Measurements from ENCODE around the gene FMOD.

Gene FMOD

DNA sequence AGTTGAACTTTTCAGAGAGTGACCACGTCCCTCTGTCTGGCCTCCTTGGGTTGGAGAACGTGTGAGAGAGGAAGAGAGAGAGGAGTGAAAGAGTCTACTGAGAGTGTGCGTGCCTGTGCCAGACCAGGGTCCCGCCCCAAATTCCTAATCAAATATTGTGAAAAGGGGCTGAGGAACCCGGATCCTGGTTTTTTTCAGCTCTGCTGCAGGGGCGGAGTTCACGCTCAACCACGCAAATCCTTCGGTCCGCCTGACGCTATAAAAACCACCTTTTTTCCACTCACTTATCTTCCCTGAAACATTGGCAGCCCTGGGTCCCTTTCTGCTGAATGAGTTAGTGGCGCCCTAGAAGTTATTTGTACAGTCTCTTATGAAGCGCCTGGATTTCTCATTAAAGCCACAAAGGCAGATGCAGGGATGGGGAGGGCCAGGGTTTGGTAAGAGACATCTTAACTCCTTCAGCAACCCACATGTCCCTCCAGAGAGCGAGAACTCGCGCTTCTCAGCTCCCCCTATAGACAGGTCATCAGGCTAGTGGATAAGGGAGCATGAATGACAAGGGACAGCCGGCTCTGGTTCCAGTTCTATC, at the start of gene FMOD:
Gene FMOD (minus strand): TSS at position 86 of the 589 bp plus-strand sequence. CDS start 2,852 bp downstream, outside the sequence.
- DNase-seq: no peak

- DNase-seq: no peak
Observed at GRCh38 chr1:203396595-203397194, 45.8 kb upstream of the FMOD start.

- DNase-seq: no peak
Observed at GRCh38 chr1:203395751-203396150, 44.8 kb upstream of the FMOD start.

GRCh38 chr1:203390298-203390697, 39.4 kb upstream of the FMOD start:
- DNase-seq: no peak

DNA sequence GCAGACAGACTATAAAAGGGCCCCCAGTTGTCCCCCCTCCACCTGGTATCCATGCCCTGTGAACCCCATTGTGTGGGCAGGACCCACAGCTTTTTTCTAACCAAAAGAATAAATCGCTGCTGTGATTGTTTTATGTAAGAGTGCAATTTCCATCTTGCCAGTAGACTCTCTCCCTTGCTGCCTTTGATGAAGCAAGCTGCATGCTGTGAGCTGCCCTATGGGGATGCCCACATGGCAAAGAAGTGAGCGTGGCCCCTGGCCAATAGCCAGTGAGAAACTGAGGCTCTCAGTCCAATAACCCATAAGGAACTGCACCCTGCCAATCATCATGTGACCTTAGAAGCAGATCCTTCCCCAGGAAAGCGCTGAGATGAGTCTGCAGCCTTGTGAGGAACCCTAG, 37.8 kb upstream of the FMOD start:
- DNase-seq: no peak

- no peak for DNase-seq
Observed at GRCh38 chr1:203382026-203382425, 31.1 kb upstream of the FMOD start.

DNA sequence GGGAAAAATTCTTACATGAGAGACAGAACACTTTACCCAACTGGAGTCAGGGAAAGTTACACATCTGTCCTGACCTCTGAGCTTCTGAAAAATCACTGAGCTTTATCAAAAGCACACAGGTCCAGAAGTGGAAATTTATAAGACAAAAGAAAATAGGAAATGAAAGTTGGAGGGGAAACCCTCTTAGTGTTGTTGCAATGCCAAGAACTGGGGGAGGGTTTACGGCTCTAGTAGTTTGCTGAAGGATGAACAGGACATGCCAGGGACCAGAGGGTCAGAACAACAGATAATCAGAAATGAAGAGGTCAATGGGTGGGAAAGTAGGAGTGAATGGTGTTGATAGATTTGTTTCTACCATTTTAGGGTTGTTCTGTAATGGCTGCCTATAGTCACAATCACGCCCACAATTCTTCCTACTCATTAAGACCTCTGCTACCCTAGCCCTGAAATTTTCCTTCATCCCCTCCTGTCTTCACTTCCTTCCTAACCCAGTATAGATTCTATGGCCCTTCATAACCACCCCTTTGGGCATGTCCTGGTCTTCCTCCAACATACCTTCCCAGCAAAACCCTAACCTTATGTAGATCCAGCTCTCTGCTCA, 30.3 kb upstream of the FMOD start:
- no peak for DNase-seq

DNA sequence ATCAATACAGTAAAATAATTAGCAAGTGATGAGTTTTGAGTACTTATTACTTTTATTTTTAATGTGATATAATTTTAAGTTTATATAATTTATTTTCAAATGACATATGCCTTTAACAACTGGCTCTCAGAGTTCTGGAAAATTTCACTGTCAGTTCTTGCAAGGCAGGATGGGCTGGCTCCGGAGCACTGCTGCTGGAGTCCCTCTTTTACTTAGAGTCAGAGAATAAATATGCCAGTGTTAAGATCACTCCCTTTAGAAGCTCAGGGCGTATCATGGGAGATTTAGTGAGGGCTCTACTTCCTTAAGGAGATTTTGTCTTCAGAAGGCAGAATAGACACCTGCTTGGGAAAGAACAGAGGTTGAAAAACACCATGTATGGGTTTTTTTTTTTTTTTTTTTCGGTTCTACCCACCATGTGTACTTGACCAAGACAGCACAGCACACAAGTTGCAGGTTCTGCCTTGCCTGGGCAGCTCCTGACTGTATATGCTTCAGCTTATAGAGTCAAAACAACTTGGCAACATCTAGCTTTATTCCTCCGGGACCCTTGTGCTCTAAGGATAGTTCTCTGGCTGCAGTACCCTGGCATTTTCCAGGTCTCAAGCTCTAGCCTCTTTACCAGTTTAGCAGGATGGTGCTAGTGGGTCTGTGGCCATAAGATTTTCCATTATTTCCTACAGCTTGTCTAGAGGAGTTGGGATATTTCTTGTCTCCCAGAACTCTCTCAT, 29.7 kb upstream of the FMOD start:
- no peak for DNase-seq

DNA sequence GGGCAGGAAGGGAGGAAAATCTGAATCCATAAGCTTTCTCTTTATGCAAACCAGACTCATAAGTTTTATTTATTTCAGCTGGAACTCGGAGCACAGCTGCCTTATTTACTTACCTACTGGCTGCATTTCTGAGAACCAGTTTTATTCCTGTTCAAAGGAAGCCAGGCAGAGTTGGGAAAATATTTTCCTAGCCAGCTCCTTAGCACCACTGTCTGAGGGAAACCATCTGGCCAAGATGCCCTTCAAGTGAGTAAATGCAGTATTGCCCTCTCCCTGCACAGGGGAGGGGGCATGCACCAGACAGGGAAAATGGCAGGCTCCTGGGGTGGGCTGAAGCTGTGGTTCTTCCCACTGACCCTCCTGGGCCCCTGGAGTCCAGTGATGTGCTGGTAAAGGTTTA, 28.9 kb upstream of the FMOD start:
- no peak for DNase-seq

GRCh38 chr1:203378556-203379245, 27.8 kb upstream of the FMOD start:
- DNase-seq: no peak

DNA sequence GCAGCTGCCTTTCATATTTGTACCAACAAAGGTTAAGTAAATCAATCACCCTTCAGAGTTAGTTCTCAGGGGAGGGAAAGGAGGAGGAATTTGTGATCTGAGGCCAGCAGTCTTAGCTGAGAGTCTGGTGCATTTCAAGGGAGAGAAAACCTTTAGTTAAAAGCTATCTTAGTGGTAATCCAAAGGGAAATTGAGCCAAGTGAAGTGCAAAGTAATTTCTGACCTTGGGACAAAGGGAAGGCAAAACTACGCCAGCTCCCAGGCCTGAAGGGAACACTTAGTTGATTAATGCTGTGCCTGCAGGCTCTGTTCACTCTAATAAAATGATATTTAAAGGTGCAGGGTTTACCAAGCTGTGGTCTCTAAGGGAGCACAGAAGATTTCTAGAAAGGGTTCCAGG, 23.1 kb upstream of the FMOD start:
- no peak for DNase-seq

DNA sequence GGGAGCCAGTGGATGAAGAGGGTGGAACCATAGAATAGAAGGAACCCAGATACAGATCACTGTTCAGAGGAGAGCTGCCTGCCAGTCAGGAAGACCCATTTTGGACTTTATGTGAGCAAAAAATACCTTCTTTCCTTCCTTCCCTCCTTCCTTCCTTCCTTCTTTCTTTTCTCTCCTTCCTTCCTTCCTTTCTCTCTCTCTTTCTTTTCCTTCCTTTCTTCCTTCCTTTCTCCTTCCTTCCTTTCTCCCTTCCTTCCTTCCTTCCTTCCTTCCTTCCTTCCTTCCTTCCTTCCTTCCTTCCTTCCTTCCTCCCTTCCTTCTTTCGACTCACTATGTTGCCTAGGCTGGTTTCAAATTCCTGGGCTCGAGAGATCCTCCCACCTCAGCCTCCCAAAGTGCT, 22.1 kb upstream of the FMOD start:
- no peak for DNase-seq

- no peak for DNase-seq
Observed at GRCh38 chr1:203371288-203371687, 20.4 kb upstream of the FMOD start.

DNA sequence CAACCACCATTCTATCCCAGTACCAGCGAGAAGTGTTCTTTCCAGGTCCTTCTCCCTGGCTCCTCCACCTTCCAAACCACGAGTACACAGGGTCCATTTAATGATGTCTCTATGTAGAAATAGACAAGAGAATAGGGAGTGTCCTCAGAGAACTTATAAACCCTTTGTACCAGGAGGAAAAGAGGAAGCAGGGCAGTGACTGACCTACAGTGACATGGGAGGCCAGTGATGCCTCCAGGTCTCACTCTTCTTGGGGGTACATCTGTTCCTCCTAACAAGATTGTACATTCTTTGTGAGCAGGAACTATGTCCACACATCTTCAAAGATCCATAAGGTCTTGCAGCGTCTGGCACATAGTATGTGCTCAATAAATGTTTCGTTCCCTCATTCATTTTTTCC, 18.7 kb upstream of the FMOD start:
- no peak for DNase-seq

GRCh38 chr1:203368624-203369451, 17.9 kb upstream of the FMOD start:
- DNase-seq: no peak

GRCh38 chr1:203367057-203367456, 16.1 kb upstream of the FMOD start:
- no peak for DNase-seq

GRCh38 chr1:203366476-203366875, 15.6 kb upstream of the FMOD start:
- DNase-seq: no peak

GRCh38 chr1:203364806-203365205, 13.9 kb upstream of the FMOD start:
- no peak for DNase-seq

- DNase-seq: no peak
Observed at GRCh38 chr1:203364094-203364801, 13.3 kb upstream of the FMOD start.

- DNase-seq: no peak
Observed at GRCh38 chr1:203362720-203363025, 11.8 kb upstream of the FMOD start.

GRCh38 chr1:203361945-203362719, 11.2 kb upstream of the FMOD start:
- no peak for DNase-seq

Measured in activated CD4-positive, alpha-beta T cell treated with anti-CD3 and anti-CD28 coated beads, Interleukin-2, amount 50 U/mL, for 4 hours (primary cell).